WTC11 (cell line): ENCODE data around the gene WIZ. TPM values are rescaled to one million over a fixed set of nuclear protein-coding genes. Genes with fewer than 3 reads are reported as not detected.

Source experiments
- ATAC-seq: fragments of 200-7000 bp; cut with Tn5 transposase; 2 replicates; pipeline ENCODE4 v1.10.0; 2021; ENCODE audit warnings: mild to moderate bottlenecking, moderate library complexity
- CTCF ChIA-PET: fragments of 300-600 bp; sonication (Branson Sonifier 250); formaldehyde crosslinking; loops from one replicate; lab custom pipeline; 2021; ENCODE audit warnings: antibody characterized with exemption; lab: Charles Lee
- POLR2A ChIA-PET: fragments of 350-600 bp; sonication (Branson Sonifier 250); formaldehyde crosslinking; loops from one replicate; lab custom pipeline; 2021; ENCODE audit warnings: antibody characterized with exemption; lab: Charles Lee
- DNase-seq: peaks from one replicate; pipeline ENCODE4 v3.0.0; 2021; ENCODE audit warnings: low spot score
- H3K27ac Mint-ChIP-seq: 2 replicates; pipeline ENCODE4 v1.8.0; 2021; ENCODE audit warnings: mixed read lengths
- H3K27me3 Mint-ChIP-seq: 2 replicates; pipeline ENCODE4 v1.8.0; 2021; ENCODE audit warnings: low read depth, mild to moderate bottlenecking, moderate library complexity, mixed read lengths
- H3K36me3 Mint-ChIP-seq: 2 replicates; pipeline ENCODE4 v1.8.0; 2021; ENCODE audit warnings: mixed read lengths
- H3K4me1 Mint-ChIP-seq: 2 replicates; pipeline ENCODE4 v1.8.0; 2022; ENCODE audit warnings: mixed read lengths
- H3K4me3 Mint-ChIP-seq: 2 replicates; pipeline ENCODE4 v1.8.0; 2021; ENCODE audit warnings: mild to moderate bottlenecking, moderate library complexity, mixed read lengths
- H3K9me3 Mint-ChIP-seq: 2 replicates; pipeline ENCODE4 v1.8.0; 2021; ENCODE audit warnings: mixed read lengths
- CREM ChIP-seq: sonication (generic); formaldehyde crosslinking; IDR thresholded peaks from 2 replicates; pipeline ENCODE4 v1.8.1; 2022; ENCODE audit warnings: mild to moderate bottlenecking, missing genetic modification reagents, moderate library complexity
- ESRRA ChIP-seq: sonication (generic); formaldehyde crosslinking; IDR thresholded peaks from 2 replicates; pipeline ENCODE4 v1.8.1; 2022; ENCODE audit warnings: mild to moderate bottlenecking, missing genetic modification reagents, borderline replicate concordance
- JAZF1 ChIP-seq: fragments of 250-450 bp; sonication (Bioruptor Pico); IDR thresholded peaks from 2 replicates; pipeline ENCODE4 v1.9.0; 2021; ENCODE audit warnings: moderate library complexity, mild to moderate bottlenecking, inconsistent platforms
- NFE2L1 ChIP-seq: sonication (generic); formaldehyde crosslinking; IDR thresholded peaks from 2 replicates; pipeline ENCODE4 v1.8.1; 2023; ENCODE audit warnings: missing genetic modification reagents
- NR1H2 ChIP-seq: sonication (generic); formaldehyde crosslinking; IDR thresholded peaks from 2 replicates; pipeline ENCODE4 v1.9.0; 2021; ENCODE audit warnings: mild to moderate bottlenecking, moderate library complexity, missing genetic modification reagents
- OVOL2 ChIP-seq: fragments of 250-450 bp; sonication (Bioruptor Pico); IDR thresholded peaks from 2 replicates; pipeline ENCODE4 v1.9.0; 2021; ENCODE audit warnings: mild to moderate bottlenecking, borderline replicate concordance
- SMAD4 ChIP-seq: sonication (generic); formaldehyde crosslinking; IDR thresholded peaks from 2 replicates; pipeline ENCODE4 v1.8.0; 2022; ENCODE audit warnings: mild to moderate bottlenecking, missing genetic modification reagents
- SP1 ChIP-seq: sonication (generic); formaldehyde crosslinking; conservative IDR thresholded peaks from 2 replicates; pipeline ENCODE4 v1.8.1; 2022; ENCODE audit warnings: missing genetic modification reagents
- TP53 ChIP-seq: sonication (generic); formaldehyde crosslinking; IDR thresholded peaks from 2 replicates; pipeline ENCODE4 v1.8.1; 2023; ENCODE audit warnings: mild to moderate bottlenecking, missing genetic modification reagents
- ZNF138 ChIP-seq: sonication (generic); formaldehyde crosslinking; conservative IDR thresholded peaks from 2 replicates; pipeline ENCODE4 v1.8.1; 2022; ENCODE audit warnings: mild to moderate bottlenecking, moderate library complexity, missing genetic modification reagents
- ZNF232 ChIP-seq: sonication (generic); formaldehyde crosslinking; IDR thresholded peaks from 2 replicates; pipeline ENCODE4 v1.8.0; 2022; ENCODE audit warnings: mild to moderate bottlenecking, missing genetic modification reagents
- total RNA-seq: library from RNA; stranded (reverse); gene quantifications from 3 replicates; pipeline ENCODE4 v1.2.3, GENCODE V29; 2021
- TF ChIP-seq, protein P1 (sequence below): sonication (generic); formaldehyde crosslinking; conservative IDR thresholded peaks from 2 replicates; pipeline ENCODE4 v1.8.1; 2022; ENCODE audit warnings: mild to moderate bottlenecking, missing genetic modification reagents
- TF ChIP-seq, protein P2 (sequence below): sonication (generic); formaldehyde crosslinking; IDR thresholded peaks from 2 replicates; pipeline ENCODE4 v1.8.0; 2023; ENCODE audit warnings: missing genetic modification reagents, mild to moderate bottlenecking, borderline replicate concordance
- TF ChIP-seq, protein P3 (sequence below): sonication (generic); formaldehyde crosslinking; IDR thresholded peaks from 2 replicates; pipeline ENCODE4 v1.8.1; 2023; ENCODE audit warnings: mild to moderate bottlenecking, missing genetic modification reagents, moderate library complexity
- TF ChIP-seq, protein P4 (sequence below): sonication (generic); formaldehyde crosslinking; IDR thresholded peaks from 2 replicates; pipeline ENCODE4 v1.8.1; 2023; ENCODE audit warnings: mild to moderate bottlenecking, missing genetic modification reagents, borderline replicate concordance
- TF ChIP-seq, protein P5 (sequence below): sonication (generic); formaldehyde crosslinking; IDR thresholded peaks from 2 replicates; pipeline ENCODE4 v1.8.1; 2022; ENCODE audit warnings: low read depth, missing genetic modification reagents, borderline replicate concordance
- TF ChIP-seq, protein P6 (sequence below): sonication (generic); formaldehyde crosslinking; IDR thresholded peaks from 2 replicates; pipeline ENCODE4 v1.8.1; 2022; ENCODE audit warnings: mild to moderate bottlenecking, moderate library complexity, missing genetic modification reagents

The WIZ gene
- total RNA-seq, 1 experiment from 2014 or later, result 43.9 TPM

DNA sequence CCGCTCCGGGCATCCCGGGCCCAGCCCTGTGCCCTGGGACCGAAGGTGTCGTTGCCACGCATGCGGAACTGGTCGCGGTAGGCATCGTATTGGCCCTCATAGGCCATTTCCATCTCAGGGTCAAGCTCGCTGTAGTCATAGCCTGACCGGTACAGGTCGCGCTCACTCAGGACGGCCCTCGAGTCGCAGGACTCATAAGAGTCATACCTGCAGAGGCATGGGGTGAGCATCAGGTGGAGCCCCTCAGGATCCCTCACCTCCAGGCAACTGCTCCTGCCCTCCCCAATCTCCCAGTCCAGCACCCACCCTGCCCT is 48.4 kb downstream of the WIZ start (continued):
- TF ChIP-seq JAZF1 (CRISPR knock-in tag), result no peak

DNA sequence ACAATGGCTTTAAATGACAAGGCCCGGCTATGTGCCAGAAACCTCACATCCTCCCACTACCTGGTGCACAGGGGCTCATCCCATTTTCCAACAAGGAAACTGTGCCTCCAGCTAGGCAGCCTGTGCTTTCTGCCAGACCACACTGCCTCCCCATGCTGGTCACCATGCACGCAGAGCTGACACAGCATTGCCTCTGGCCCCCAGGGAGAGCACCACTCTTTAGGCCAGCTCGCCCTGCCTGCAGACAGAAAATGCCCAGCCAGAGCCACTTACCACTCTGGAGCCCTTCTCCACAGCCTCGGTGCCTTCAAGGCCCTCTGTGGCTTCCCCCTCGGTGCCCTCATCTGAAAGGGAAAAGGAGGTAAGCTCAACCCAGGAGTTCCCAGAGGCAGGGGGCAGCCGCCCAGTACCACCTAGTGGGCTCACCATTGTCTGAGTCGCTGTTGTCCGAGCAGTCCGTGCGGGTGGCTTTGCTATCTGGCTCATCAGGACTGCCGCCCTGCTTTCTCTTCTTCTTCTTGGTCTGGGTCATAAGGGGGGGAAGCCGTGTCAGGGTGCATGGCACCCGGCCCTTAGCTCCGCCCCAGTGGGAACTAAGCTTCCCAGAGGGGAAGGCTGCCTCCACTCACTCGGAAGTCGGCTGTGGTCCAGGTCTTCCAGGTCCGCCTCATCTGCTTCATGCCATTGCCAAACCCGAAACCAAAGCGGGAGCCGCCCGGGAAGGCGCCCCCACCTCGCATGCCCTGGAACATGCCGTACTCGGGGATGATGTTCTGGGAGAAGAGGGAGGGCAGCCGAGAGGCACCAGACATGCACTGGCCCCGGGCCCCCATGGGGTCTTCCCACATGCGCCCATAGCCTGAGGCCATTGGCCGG is 49.0 kb downstream of the WIZ start:
- Mint-ChIP-seq H3K9me3 (no peaks in the 10 kb centered on the region), H3K36me3 (peaks cover 47% of the 10 kb centered on the region), H3K4me1 (peaks cover 3% of the 10 kb centered on the region; the same call in 1 of the 2 replicates), H3K27me3 (no peaks in the 10 kb centered on the region), H3K27ac (peak overlapping the region; percentile 45; the same call in 1 of the 2 replicates), H3K4me3 (no peak overlapping the region)
- DNase-seq, result no peak
- ChIA-PET CTCF (no interaction called here), POLR2A (interaction anchor here (0.5 kb wide), 1 partner anchor 387 kb away, joined by 3 read pairs; no protein-coding TSS in a partner anchor)
- TF ChIP-seq SP1, result no peak
- TF ChIP-seq ESRRA (CRISPR knock-in tag), result no peak
- no peak for TF ChIP-seq OVOL2 (CRISPR knock-in tag)
- TF ChIP-seq, protein P1, sequence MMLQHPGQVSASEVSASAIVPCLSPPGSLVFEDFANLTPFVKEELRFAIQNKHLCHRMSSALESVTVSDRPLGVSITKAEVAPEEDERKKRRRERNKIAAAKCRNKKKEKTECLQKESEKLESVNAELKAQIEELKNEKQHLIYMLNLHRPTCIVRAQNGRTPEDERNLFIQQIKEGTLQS (CRISPR knock-in tag), result no peak
- TF ChIP-seq, protein P2, sequence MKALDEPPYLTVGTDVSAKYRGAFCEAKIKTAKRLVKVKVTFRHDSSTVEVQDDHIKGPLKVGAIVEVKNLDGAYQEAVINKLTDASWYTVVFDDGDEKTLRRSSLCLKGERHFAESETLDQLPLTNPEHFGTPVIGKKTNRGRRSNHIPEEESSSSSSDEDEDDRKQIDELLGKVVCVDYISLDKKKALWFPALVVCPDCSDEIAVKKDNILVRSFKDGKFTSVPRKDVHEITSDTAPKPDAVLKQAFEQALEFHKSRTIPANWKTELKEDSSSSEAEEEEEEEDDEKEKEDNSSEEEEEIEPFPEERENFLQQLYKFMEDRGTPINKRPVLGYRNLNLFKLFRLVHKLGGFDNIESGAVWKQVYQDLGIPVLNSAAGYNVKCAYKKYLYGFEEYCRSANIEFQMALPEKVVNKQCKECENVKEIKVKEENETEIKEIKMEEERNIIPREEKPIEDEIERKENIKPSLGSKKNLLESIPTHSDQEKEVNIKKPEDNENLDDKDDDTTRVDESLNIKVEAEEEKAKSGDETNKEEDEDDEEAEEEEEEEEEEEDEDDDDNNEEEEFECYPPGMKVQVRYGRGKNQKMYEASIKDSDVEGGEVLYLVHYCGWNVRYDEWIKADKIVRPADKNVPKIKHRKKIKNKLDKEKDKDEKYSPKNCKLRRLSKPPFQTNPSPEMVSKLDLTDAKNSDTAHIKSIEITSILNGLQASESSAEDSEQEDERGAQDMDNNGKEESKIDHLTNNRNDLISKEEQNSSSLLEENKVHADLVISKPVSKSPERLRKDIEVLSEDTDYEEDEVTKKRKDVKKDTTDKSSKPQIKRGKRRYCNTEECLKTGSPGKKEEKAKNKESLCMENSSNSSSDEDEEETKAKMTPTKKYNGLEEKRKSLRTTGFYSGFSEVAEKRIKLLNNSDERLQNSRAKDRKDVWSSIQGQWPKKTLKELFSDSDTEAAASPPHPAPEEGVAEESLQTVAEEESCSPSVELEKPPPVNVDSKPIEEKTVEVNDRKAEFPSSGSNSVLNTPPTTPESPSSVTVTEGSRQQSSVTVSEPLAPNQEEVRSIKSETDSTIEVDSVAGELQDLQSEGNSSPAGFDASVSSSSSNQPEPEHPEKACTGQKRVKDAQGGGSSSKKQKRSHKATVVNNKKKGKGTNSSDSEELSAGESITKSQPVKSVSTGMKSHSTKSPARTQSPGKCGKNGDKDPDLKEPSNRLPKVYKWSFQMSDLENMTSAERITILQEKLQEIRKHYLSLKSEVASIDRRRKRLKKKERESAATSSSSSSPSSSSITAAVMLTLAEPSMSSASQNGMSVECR (CRISPR knock-in tag), result no peak
- TF ChIP-seq ZNF232 (CRISPR knock-in tag), result no peak
- TF ChIP-seq, protein P3, sequence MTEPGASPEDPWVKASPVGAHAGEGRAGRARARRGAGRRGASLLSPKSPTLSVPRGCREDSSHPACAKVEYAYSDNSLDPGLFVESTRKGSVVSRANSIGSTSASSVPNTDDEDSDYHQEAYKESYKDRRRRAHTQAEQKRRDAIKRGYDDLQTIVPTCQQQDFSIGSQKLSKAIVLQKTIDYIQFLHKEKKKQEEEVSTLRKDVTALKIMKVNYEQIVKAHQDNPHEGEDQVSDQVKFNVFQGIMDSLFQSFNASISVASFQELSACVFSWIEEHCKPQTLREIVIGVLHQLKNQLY (CRISPR knock-in tag), result no peak
- TF ChIP-seq, protein P4, sequence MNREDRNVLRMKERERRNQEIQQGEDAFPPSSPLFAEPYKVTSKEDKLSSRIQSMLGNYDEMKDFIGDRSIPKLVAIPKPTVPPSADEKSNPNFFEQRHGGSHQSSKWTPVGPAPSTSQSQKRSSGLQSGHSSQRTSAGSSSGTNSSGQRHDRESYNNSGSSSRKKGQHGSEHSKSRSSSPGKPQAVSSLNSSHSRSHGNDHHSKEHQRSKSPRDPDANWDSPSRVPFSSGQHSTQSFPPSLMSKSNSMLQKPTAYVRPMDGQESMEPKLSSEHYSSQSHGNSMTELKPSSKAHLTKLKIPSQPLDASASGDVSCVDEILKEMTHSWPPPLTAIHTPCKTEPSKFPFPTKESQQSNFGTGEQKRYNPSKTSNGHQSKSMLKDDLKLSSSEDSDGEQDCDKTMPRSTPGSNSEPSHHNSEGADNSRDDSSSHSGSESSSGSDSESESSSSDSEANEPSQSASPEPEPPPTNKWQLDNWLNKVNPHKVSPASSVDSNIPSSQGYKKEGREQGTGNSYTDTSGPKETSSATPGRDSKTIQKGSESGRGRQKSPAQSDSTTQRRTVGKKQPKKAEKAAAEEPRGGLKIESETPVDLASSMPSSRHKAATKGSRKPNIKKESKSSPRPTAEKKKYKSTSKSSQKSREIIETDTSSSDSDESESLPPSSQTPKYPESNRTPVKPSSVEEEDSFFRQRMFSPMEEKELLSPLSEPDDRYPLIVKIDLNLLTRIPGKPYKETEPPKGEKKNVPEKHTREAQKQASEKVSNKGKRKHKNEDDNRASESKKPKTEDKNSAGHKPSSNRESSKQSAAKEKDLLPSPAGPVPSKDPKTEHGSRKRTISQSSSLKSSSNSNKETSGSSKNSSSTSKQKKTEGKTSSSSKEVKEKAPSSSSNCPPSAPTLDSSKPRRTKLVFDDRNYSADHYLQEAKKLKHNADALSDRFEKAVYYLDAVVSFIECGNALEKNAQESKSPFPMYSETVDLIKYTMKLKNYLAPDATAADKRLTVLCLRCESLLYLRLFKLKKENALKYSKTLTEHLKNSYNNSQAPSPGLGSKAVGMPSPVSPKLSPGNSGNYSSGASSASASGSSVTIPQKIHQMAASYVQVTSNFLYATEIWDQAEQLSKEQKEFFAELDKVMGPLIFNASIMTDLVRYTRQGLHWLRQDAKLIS, result no peak
- TF ChIP-seq ZNF138 (CRISPR knock-in tag), result no peak
- no peak for TF ChIP-seq NFE2L1 (CRISPR knock-in tag)
- TF ChIP-seq TP53 (CRISPR knock-in tag), result no peak
- TF ChIP-seq, protein P5, sequence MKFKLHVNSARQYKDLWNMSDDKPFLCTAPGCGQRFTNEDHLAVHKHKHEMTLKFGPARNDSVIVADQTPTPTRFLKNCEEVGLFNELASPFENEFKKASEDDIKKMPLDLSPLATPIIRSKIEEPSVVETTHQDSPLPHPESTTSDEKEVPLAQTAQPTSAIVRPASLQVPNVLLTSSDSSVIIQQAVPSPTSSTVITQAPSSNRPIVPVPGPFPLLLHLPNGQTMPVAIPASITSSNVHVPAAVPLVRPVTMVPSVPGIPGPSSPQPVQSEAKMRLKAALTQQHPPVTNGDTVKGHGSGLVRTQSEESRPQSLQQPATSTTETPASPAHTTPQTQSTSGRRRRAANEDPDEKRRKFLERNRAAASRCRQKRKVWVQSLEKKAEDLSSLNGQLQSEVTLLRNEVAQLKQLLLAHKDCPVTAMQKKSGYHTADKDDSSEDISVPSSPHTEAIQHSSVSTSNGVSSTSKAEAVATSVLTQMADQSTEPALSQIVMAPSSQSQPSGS (CRISPR knock-in tag), result no peak
- TF ChIP-seq, protein P6, sequence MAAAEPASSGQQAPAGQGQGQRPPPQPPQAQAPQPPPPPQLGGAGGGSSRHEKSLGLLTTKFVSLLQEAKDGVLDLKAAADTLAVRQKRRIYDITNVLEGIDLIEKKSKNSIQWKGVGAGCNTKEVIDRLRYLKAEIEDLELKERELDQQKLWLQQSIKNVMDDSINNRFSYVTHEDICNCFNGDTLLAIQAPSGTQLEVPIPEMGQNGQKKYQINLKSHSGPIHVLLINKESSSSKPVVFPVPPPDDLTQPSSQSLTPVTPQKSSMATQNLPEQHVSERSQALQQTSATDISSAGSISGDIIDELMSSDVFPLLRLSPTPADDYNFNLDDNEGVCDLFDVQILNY, result no peak
- TF ChIP-seq NR1H2 (CRISPR knock-in tag), result no peak
- no peak for TF ChIP-seq CREM (CRISPR knock-in tag)
- TF ChIP-seq SMAD4, result no peak
- no peak; the same call in 1 of the 2 replicates for ATAC-seq
